ENCODE measurements around the gene LDLRAD3. TPM values are rescaled to one million over a fixed set of nuclear protein-coding genes. Genes with fewer than 3 reads are reported as not detected.
A peak's percentile ranks its signal among the peaks of the same experiment; 100 is the strongest.

LDLRAD3 gene
- total RNA-seq, 4 donors from 2014 or later, result 19.4 to 49.5 (median 31.0) TPM

- Histone ChIP-seq H3K4me1 (peaks cover 0 to 31% (median 5%) of the 10 kb centered on the region in 4 donors), H3K27me3 (no peaks in the 10 kb centered on the region), H3K9me3 (peaks cover 0 to 15% (median 0%) of the 10 kb centered on the region in 4 donors), H3K36me3 (peaks cover 0 to 11% (median 0%) of the 10 kb centered on the region in 3 donors), H3K4me3 (no peak overlapping the region), H3K27ac (no peak overlapping the region)
- no peak for TF ChIP-seq CTCF (IDR thresholded peaks at IDR 0.05)
- no peak for TF ChIP-seq POLR2A (IDR thresholded peaks at IDR 0.05)
- TF ChIP-seq EP300 (IDR thresholded peaks at IDR 0.05), result no peak
- whole genome bisulfite sequencing, 2 donors, result 94 to 98% methylated on average over 6 of the region's 6 CpGs
- no peak for DNase-seq (ENCODE audit: low spot score in 2 of 2)
Measured at GRCh38 chr11:35976434-35976833, 32.6 kb downstream of the LDLRAD3 start.

GRCh38 chr11:35978183-35978582 is 34.3 kb downstream of the LDLRAD3 start:
- no peak for TF ChIP-seq EP300 (IDR thresholded peaks at IDR 0.05)
- no peak for TF ChIP-seq POLR2A (IDR thresholded peaks at IDR 0.05)
- no peak for TF ChIP-seq CTCF (IDR thresholded peaks at IDR 0.05)
- Histone ChIP-seq H3K27me3 (no peaks in the 10 kb centered on the region), H3K36me3 (peaks cover 0 to 11% (median 0%) of the 10 kb centered on the region in 3 donors), H3K4me3 (no peak overlapping the region), H3K4me1 (peaks cover 0 to 46% (median 5%) of the 10 kb centered on the region in 4 donors), H3K9me3 (peaks cover 0 to 15% (median 0%) of the 10 kb centered on the region in 4 donors), H3K27ac (peak overlapping the region in 1 of 4 donors; percentile 78)
- DNase-seq (ENCODE audit: low spot score in 2 of 2), result no peak
- 37 to 49% methylated on average over 6 of the region's 6 CpGs for WGBS, 2 donors

GRCh38 chr11:35978891-35979290 is 35.0 kb downstream of the LDLRAD3 start:
- no peak for TF ChIP-seq POLR2A (IDR thresholded peaks at IDR 0.05)
- no peak for TF ChIP-seq EP300 (IDR thresholded peaks at IDR 0.05)
- TF ChIP-seq CTCF (IDR thresholded peaks at IDR 0.05), result no peak
- peak overlapping the region in 2 of 4 donors; percentile 73 to 78 for H3K27ac ChIP-seq
- 59% methylated on average over 4 of the region's 4 CpGs for WGBS, 2 donors
- H3K9me3 ChIP-seq, result peaks cover 0 to 8% (median 0%) of the 10 kb centered on the region in 4 donors
- H3K4me3 ChIP-seq, result no peak overlapping the region
- H3K27me3 ChIP-seq, result no peaks in the 10 kb centered on the region
- peaks cover 0 to 11% (median 0%) of the 10 kb centered on the region in 3 donors for H3K36me3 ChIP-seq
- no peak for DNase-seq (ENCODE audit: low spot score in 2 of 2)
- H3K4me1 ChIP-seq, result peaks cover 0 to 46% (median 5%) of the 10 kb centered on the region in 4 donors

- DNase-seq (ENCODE audit: low spot score in 2 of 2), result no peak
- peaks cover 0 to 46% (median 5%) of the 10 kb centered on the region in 4 donors for H3K4me1 ChIP-seq
- H3K4me3 ChIP-seq, result no peak overlapping the region
- H3K27ac ChIP-seq, result peak overlapping the region in 2 of 4 donors; percentile 73 to 78
- H3K36me3 ChIP-seq, result no peaks in the 10 kb centered on the region
- no peaks in the 10 kb centered on the region for H3K27me3 ChIP-seq
- no peak for TF ChIP-seq CTCF (IDR thresholded peaks at IDR 0.05)
- TF ChIP-seq POLR2A (IDR thresholded peaks at IDR 0.05), result no peak
- TF ChIP-seq EP300 (IDR thresholded peaks at IDR 0.05), result no peak
- H3K9me3 ChIP-seq, result no peaks in the 10 kb centered on the region
- WGBS, 2 donors, result 26 to 33% methylated on average over 9 of the region's 9 CpGs
Measured at GRCh38 chr11:35980686-35981390, 37.0 kb downstream of the LDLRAD3 start.

- DNase-seq (ENCODE audit: low spot score in 2 of 2), result no peak
- H3K27me3 ChIP-seq, result no peaks in the 10 kb centered on the region
- H3K9me3 ChIP-seq, result no peaks in the 10 kb centered on the region
- 47 to 48% methylated on average over 7 of the region's 7 CpGs for WGBS, 2 donors
- H3K4me3 ChIP-seq, result no peak overlapping the region
- no peak for TF ChIP-seq EP300 (IDR thresholded peaks at IDR 0.05)
- TF ChIP-seq CTCF (IDR thresholded peaks at IDR 0.05), result no peak
- H3K36me3 ChIP-seq, result no peaks in the 10 kb centered on the region
- H3K27ac ChIP-seq, result peak overlapping the region in 2 of 4 donors; percentile 73 to 78
- H3K4me1 ChIP-seq, result peaks cover 0 to 46% (median 5%) of the 10 kb centered on the region in 4 donors
Measured at GRCh38 chr11:35981581-35981980, 37.7 kb downstream of the LDLRAD3 start.
